K562 (cell line): ENCODE data around the gene ZNF81. TPM values are rescaled to one million over a fixed set of nuclear protein-coding genes. Genes with fewer than 3 reads are reported as not detected.
"Not testable (repeated sequence)": the region's sequence is repeated elsewhere in the genome, so short reads cannot be mapped to it uniquely, and the experiment has no call there.

ENCODE experiments used
- ATAC-seq: fragments of 200-7000 bp; cut with Tn5 transposase; 3 replicates; pipeline ENCODE4 v1.9.1; 2020; ENCODE audit warnings: moderate library complexity
- BruUV-seq: library from RNA; stranded (reverse); fragments of 400-500 nt; replicated peaks from 2 replicates; lab custom pipeline; 2021; lab: Mats Ljungman, UMichigan
- CTCF ChIA-PET: fragments of 300-600 bp; formaldehyde crosslinking; extraction: SDS; loops from one replicate; lab custom pipeline; 2021; ENCODE audit warnings: low intra/inter-chr PET ratio; lab: Yijun Ruan, JAX
- POLR2A ChIA-PET: fragments of 300-600, 350-650 bp; sonication (Branson Sonifier 250); formaldehyde crosslinking; extraction: SDS; loops from one replicate; lab custom pipeline; 2021; ENCODE audit warnings: antibody characterized with exemption, inconsistent platforms; lab: Yijun Ruan, JAX
- DNase-seq, 4 experiments: peaks; one replicate each; pipeline versions ENCODE4 v3.0.0 to v3.0.0-alpha.2; 2011 to 2018; ENCODE audit warnings: low spot score in 3 of 4, mixed read lengths in 3 of 4; ENCODE audit errors: extremely low read depth in 1 of 4
- FAIRE-seq: peaks from 2 replicates; lab custom pipeline; 2011; peaks lifted over from hg19 to GRCh38; lab: Jason Lieb, UNC
- H2AFZ ChIP-seq: 2 replicates; pipeline ENCODE4 v1.6.0; 2011; ENCODE audit warnings: low read depth, low read length, control low read depth, inconsistent platforms
- H3K27ac ChIP-seq: fragments of 200-600 bp; 3 replicates; pipeline ENCODE4 v1.8.0; 2011; ENCODE audit warnings: low read depth, mild to moderate bottlenecking, control low read depth, inconsistent platforms, low read length, moderate library complexity, mixed read lengths; ENCODE audit errors: extremely low read depth
- H3K27me3 ChIP-seq, 2 experiments: fragments of 300-600 bp in 1 of 2; 2 replicates in 1 of 2; 3 replicates in 1 of 2; pipeline versions ENCODE4 v1.6.0 to v1.8.0; 2011; ENCODE audit warnings: inconsistent platforms in 2 of 2, low read length in 2 of 2, mild to moderate bottlenecking in 1 of 2, mixed read lengths in 1 of 2, moderate library complexity in 1 of 2; ENCODE audit not compliant: control insufficient read depth in 2 of 2, insufficient read depth in 2 of 2
- H3K36me3 ChIP-seq: fragments of 300-600 bp; 3 replicates; pipeline ENCODE4 v1.8.0; 2011; ENCODE audit warnings: mild to moderate bottlenecking, low read length, inconsistent platforms; ENCODE audit not compliant: control insufficient read depth, insufficient read depth
- H3K4me1 ChIP-seq, 2 experiments: fragments of 200-600 bp in 1 of 2; replicated peaks in 1 of 2; 2 replicates in 1 of 2; 3 replicates in 1 of 2; pipeline versions ENCODE4 v1.5.1 to v1.8.0; 2011; ENCODE audit warnings: inconsistent platforms in 2 of 2, low read length in 2 of 2, mild to moderate bottlenecking in 1 of 2, mixed read lengths in 1 of 2, moderate library complexity in 1 of 2; ENCODE audit not compliant: control insufficient read depth in 2 of 2, insufficient read depth in 2 of 2
- H3K4me2 ChIP-seq: 2 replicates; pipeline ENCODE4 v1.6.1; 2011; ENCODE audit warnings: low read length, control low read depth, inconsistent platforms, mixed read lengths; ENCODE audit not compliant: insufficient read depth
- H3K4me3 ChIP-seq: fragments of 200-600 bp; sonication (generic), shearing (Covaris generic); 2 replicates; pipeline ENCODE4 v1.5.1; 2016; ENCODE audit warnings: control low read depth, inconsistent platforms
- H3K79me2 ChIP-seq: fragments of 200-600 bp; 3 replicates; pipeline ENCODE4 v1.8.0; 2011; ENCODE audit warnings: low read length, inconsistent platforms; ENCODE audit not compliant: control insufficient read depth, insufficient read depth
- H3K9ac ChIP-seq, 2 experiments: 2 replicates each; pipeline versions ENCODE4 v1.6.0 to v1.6.1; 2011; ENCODE audit warnings: low read depth in 2 of 2, low read length in 2 of 2, control low read depth in 1 of 2, inconsistent platforms in 1 of 2, mild to moderate bottlenecking in 1 of 2, mixed read lengths in 1 of 2; ENCODE audit not compliant: insufficient read depth in 1 of 2
- H3K9me1 ChIP-seq: one replicate; pipeline ENCODE4 v1.6.0; 2011; ENCODE audit warnings: inconsistent platforms, mild to moderate bottlenecking, low read length, moderate library complexity; ENCODE audit not compliant: control insufficient read depth, insufficient read depth
- H3K9me3 ChIP-seq: replicated peaks from 2 replicates; pipeline ENCODE4 v1.5.1; 2011; ENCODE audit warnings: low read depth, low read length, inconsistent platforms; ENCODE audit not compliant: control insufficient read depth, insufficient read depth
- H4K20me1 ChIP-seq: replicated peaks from 2 replicates; pipeline ENCODE4 v1.6.1; 2011; ENCODE audit warnings: low read length, inconsistent platforms, mixed read lengths; ENCODE audit not compliant: control insufficient read depth, insufficient read depth
- PTTG1 ChIP-seq: fragments of 450-650 bp; IDR thresholded peaks from 2 replicates; pipeline ENCODE4 v1.6.1; 2016; ENCODE audit warnings: low read depth, mild to moderate bottlenecking, missing genetic modification characterization, missing compliant biosample characterization
- RFX5 ChIP-seq: IDR thresholded peaks from 2 replicates; pipeline ENCODE4 v1.6.1; 2011; ENCODE audit warnings: low read depth, mild to moderate bottlenecking, improper control_type of control experiment, low read length
- WGBS: fragments of 100-300 bp; shearing (Covaris generic); methylation state at CpG from one replicate; pipeline ENCODE4 v1.1.6; 2016; ENCODE audit warnings: low coverage, mixed read lengths; ENCODE audit not compliant: insufficient coverage; ENCODE audit errors: missing lambda C conversion rate; 5-methylcytosine and 5-hydroxymethylcytosine counted together
- in situ Hi-C: fragments of 300-500 bp; cut with MboI; formaldehyde crosslinking; loops from 4 replicates; pipeline ENCODE4 v1.15.0; 2018; ENCODE audit warnings: inconsistent platforms, mixed read lengths
- intact Hi-C: fragments of 100-400 bp; cut with micrococcal nuclease; formaldehyde crosslinking; loops from 2 replicates; pipeline ENCODE4 v1.14.2; 2022
- polyA plus RNA-seq, 8 experiments: library from polyadenylated mRNA; depleted of rRNA in 4 of 8; stranded (reverse) in 5 of 8; unstranded in 3 of 8; fragments of >200 nt; fragmentation: Nextera tagmentation in 2 of 8; fragmentation: Illumina TruSeq in 1 of 8; extraction: Ambion mirVana in 2 of 8; extraction: Trizol in 1 of 8; gene quantifications; 2 replicates each; pipeline versions ENCODE4 v1.2.1 to v1.2.3, GENCODE V29; 2011 to 2014; ENCODE audit warnings: inconsistent platforms in 1 of 8, missing spikeins in 1 of 8
- total RNA-seq, 7 experiments: library from RNA; depleted of rRNA in 6 of 7; stranded (reverse); fragments of >200 nt in 6 of 7; fragmentation: Illumina TruSeq in 2 of 7; extraction: Trizol in 2 of 7; gene quantifications; 2 replicates each; pipeline versions ENCODE4 v1.2.1 to v1.2.3, GENCODE V29; 2011 to 2021; ENCODE audit warnings: low replicate concordance in 1 of 7

Gene ZNF81
- total and polyA plus RNA-seq, 9 of the 15 experiments (the other 6 are each of a cell fraction or from before 2014, with no cell fraction given), result 2.4 to 9.6 (median 4.9) TPM

GRCh38 chrX:47956016-47956415, 119.3 kb downstream of the ZNF81 start:
- H3K4me1 ChIP-seq, result no peaks in the 10 kb centered on the region; a peak in 2 of 5 replicates
- in situ Hi-C loops (no loop called here), intact Hi-C loops (no loop called here)
- no peaks in the 10 kb centered on the region for H3K9me1 ChIP-seq
- H3K27me3 ChIP-seq, result peaks cover 0 to 8% of the 10 kb centered on the region in 2 experiments; a peak in 2 of 5 replicates
- BruUV-seq, result no TSS peak
- no peak overlapping the region for H2AFZ ChIP-seq
- H3K4me2 ChIP-seq, result no peak overlapping the region
- H3K36me3 ChIP-seq, result no peaks in the 10 kb centered on the region
- ChIA-PET CTCF (no interaction called here), POLR2A (no interaction called here)
- DNase-seq (no peak), FAIRE-seq (no peak), ATAC-seq (no peak)
- no peaks in the 10 kb centered on the region for H3K9me3 ChIP-seq
- no peak overlapping the region for H3K4me3 ChIP-seq
- H3K79me2 ChIP-seq, result no peaks in the 10 kb centered on the region
- WGBS, result 1% methylated on average over 10 of the region's 13 CpGs
- H4K20me1 ChIP-seq, result no peaks in the 10 kb centered on the region
- H3K9ac ChIP-seq, result no peak overlapping the region
- TF ChIP-seq RFX5 (no peak), PTTG1 (tag) (no peak)
- no peak overlapping the region for H3K27ac ChIP-seq

- H3K27ac ChIP-seq, H3K9ac ChIP-seq, H3K9me1 ChIP-seq, ATAC-seq, H3K4me3 ChIP-seq, BruUV-seq, POLR2A ChIA-PET, in situ Hi-C loops, H3K9me3 ChIP-seq, H3K79me2 ChIP-seq, H4K20me1 ChIP-seq, H2AFZ ChIP-seq, DNase-seq, H3K36me3 ChIP-seq, H3K27me3 ChIP-seq, H3K4me2 ChIP-seq, FAIRE-seq, H3K4me1 ChIP-seq, CTCF ChIA-PET: not testable (repeated sequence)
- intact Hi-C loops, result loop anchor here (2.0 kb wide), 1 partner anchor 67 kb away; no protein-coding TSS in a partner anchor
- 37% methylated on average over 3 of the region's 4 CpGs for WGBS
Observed at GRCh38 chrX:47958206-47958605, 121.5 kb downstream of the ZNF81 start.
